ENCODE measurements around the gene GALNT9.
"Not testable (repeated sequence)": the region's sequence is repeated elsewhere in the genome, so short reads cannot be mapped to it uniquely, and the experiment has no call there.

Gene GALNT9

GRCh38 chr12:132263451-132264049 is 65.8 kb downstream of the GALNT9 start:
- no peak for DNase-seq (ENCODE audit: low read depth)

GRCh38 chr12:132263061-132263360 is 66.4 kb downstream of the GALNT9 start:
- DNase-seq (ENCODE audit: low read depth): no peak

- no peak for DNase-seq (ENCODE audit: low read depth)
Measured at GRCh38 chr12:132262256-132263060, 66.9 kb downstream of the GALNT9 start.

- no peak for DNase-seq (ENCODE audit: low read depth)
Measured at GRCh38 chr12:132261328-132262138, 67.9 kb downstream of the GALNT9 start.

- DNase-seq (ENCODE audit: low read depth): no peak
Measured at GRCh38 chr12:132260721-132261120, 68.7 kb downstream of the GALNT9 start.

- DNase-seq (ENCODE audit: low read depth): no peak
Measured at GRCh38 chr12:132259872-132260695, 69.3 kb downstream of the GALNT9 start.

GRCh38 chr12:132259364-132259871 is 70.0 kb downstream of the GALNT9 start:
- DNase-seq (ENCODE audit: low read depth): no peak

GRCh38 chr12:132258543-132258942 is 70.8 kb downstream of the GALNT9 start:
- DNase-seq (ENCODE audit: low read depth): no peak

GRCh38 chr12:132257955-132258490 is 71.4 kb downstream of the GALNT9 start:
- DNase-seq (ENCODE audit: low read depth): no peak

GRCh38 chr12:132257206-132257954 is 72.0 kb downstream of the GALNT9 start:
- DNase-seq (ENCODE audit: low read depth): no peak

GRCh38 chr12:132256646-132257045 is 72.7 kb downstream of the GALNT9 start:
- DNase-seq (ENCODE audit: low read depth): no peak

GRCh38 chr12:132255642-132256041 is 73.7 kb downstream of the GALNT9 start:
- DNase-seq (ENCODE audit: low read depth): no peak

GRCh38 chr12:132253698-132254480 is 75.5 kb downstream of the GALNT9 start:
- no peak for DNase-seq (ENCODE audit: low read depth)

- DNase-seq (ENCODE audit: low read depth): not testable (repeated sequence)
Measured at GRCh38 chr12:132252981-132253380, 76.4 kb downstream of the GALNT9 start.

GRCh38 chr12:132251741-132252490 is 77.5 kb downstream of the GALNT9 start:
- no peak for DNase-seq (ENCODE audit: low read depth)

GRCh38 chr12:132251310-132251709 is 78.1 kb downstream of the GALNT9 start:
- no peak for DNase-seq (ENCODE audit: low read depth)

GRCh38 chr12:132250707-132251106 is 78.7 kb downstream of the GALNT9 start:
- no peak for DNase-seq (ENCODE audit: low read depth)

GRCh38 chr12:132249689-132250478 is 79.5 kb downstream of the GALNT9 start:
- no peak for DNase-seq (ENCODE audit: low read depth)

Data from T-helper 22 cell (primary cell).